A549 (cell line): ENCODE data around the gene PGF. TPM values are rescaled to one million over a fixed set of nuclear protein-coding genes. Genes with fewer than 3 reads are reported as not detected.

ENCODE experiments used
- ATAC-seq, 2 experiments: fragments of 200-7000 bp in 1 of 2; fragments of >200 bp in 1 of 2; cut with Nextera tagmentation in 1 of 2; cut with Tn5 transposase in 1 of 2; 3 replicates each; pipeline versions ENCODE4 v1.8.0 to v1.9.1; 2018 to 2020; ENCODE audit warnings: mild to moderate bottlenecking in 1 of 2, moderate library complexity in 1 of 2
- CTCF ChIA-PET: fragments of 300-600 bp; sonication (Branson Sonifier 250); formaldehyde crosslinking; extraction: SDS; loops from one replicate; lab custom pipeline; 2021; ENCODE audit warnings: antibody characterized with exemption, inconsistent platforms; lab: Yijun Ruan, JAX
- POLR2A ChIA-PET: fragments of 350-600 bp; formaldehyde crosslinking; extraction: SDS; loops from one replicate; lab custom pipeline; 2021; ENCODE audit warnings: antibody characterized with exemption, inconsistent platforms; lab: Yijun Ruan, JAX
- DNase-seq, 2 experiments: peaks; one replicate each; pipeline versions ENCODE4 v3.0.0 to v3.0.0-alpha.2; 2011 to 2016; ENCODE audit warnings: low read depth in 1 of 2, low spot score in 1 of 2
- FAIRE-seq: peaks from 2 replicates; lab custom pipeline; 2011; peaks lifted over from hg19 to GRCh38; lab: Jason Lieb, UNC
- H3K27ac ChIP-seq, 2 experiments: fragments of >200 bp; sonication (Bioruptor Twin); formaldehyde crosslinking; 3 replicates each; pipeline ENCODE4 v1.5.1; 2016 to 2017
- H3K4me1 ChIP-seq: fragments of >200 bp; sonication (Bioruptor Twin); formaldehyde crosslinking; 3 replicates; pipeline ENCODE4 v1.6.1; 2016
- H3K4me2 ChIP-seq: fragments of >200 bp; sonication (Bioruptor Twin); formaldehyde crosslinking; 3 replicates; pipeline ENCODE4 v1.6.1; 2016
- H3K4me3 ChIP-seq: fragments of >200 bp; sonication (Bioruptor Twin); formaldehyde crosslinking; 3 replicates; pipeline ENCODE4 v1.5.1; 2016
- H3K9me3 ChIP-seq: fragments of >200 bp; sonication (Bioruptor Twin); formaldehyde crosslinking; 3 replicates; pipeline ENCODE4 v1.6.1; 2016
- CBX2 ChIP-seq: fragments of 200-600 bp; sonication (generic); IDR thresholded peaks from 2 replicates; pipeline ENCODE4 v1.6.1; 2016; ENCODE audit warnings: low read depth, mild to moderate bottlenecking, borderline replicate concordance
- CBX8 ChIP-seq: fragments of 200-600 bp; sonication (generic); IDR thresholded peaks from 2 replicates; pipeline ENCODE4 v1.6.1; 2016
- CEBPB ChIP-seq, 2 experiments: fragments of >200 bp in 1 of 2; sonication (Bioruptor Twin) in 1 of 2; formaldehyde crosslinking in 1 of 2; IDR thresholded peaks; 2 replicates each; pipeline ENCODE4 v1.6.1; 2012 to 2016
- CHD4 ChIP-seq: fragments of 200-600 bp; sonication (generic); IDR thresholded peaks from 2 replicates; pipeline ENCODE4 v1.6.1; 2016; ENCODE audit warnings: antibody characterized with exemption, mild to moderate bottlenecking, borderline replicate concordance
- FOSB ChIP-seq: fragments of 250-450 bp; sonication (Bioruptor Pico); IDR thresholded peaks from 2 replicates; pipeline ENCODE4 v1.5.0; 2020; ENCODE audit warnings: mild to moderate bottlenecking, moderate library complexity
- FOXS1 ChIP-seq: fragments of 250-450 bp; sonication (Bioruptor Pico); IDR thresholded peaks from 2 replicates; pipeline ENCODE4 v1.5.0; 2020; ENCODE audit warnings: mild to moderate bottlenecking, moderate library complexity
- JUN ChIP-seq, 2 experiments: fragments of >200 bp; sonication (Bioruptor Twin); formaldehyde crosslinking; IDR thresholded peaks; 2 replicates in 1 of 2; 3 replicates in 1 of 2; pipeline ENCODE4 v1.6.1; 2016 to 2017
- JUNB ChIP-seq: fragments of >200 bp; sonication (Bioruptor Twin); formaldehyde crosslinking; IDR thresholded peaks from 2 replicates; pipeline ENCODE4 v1.6.1; 2016
- KDM1A ChIP-seq: fragments of 200-600 bp; sonication (generic); IDR thresholded peaks from 2 replicates; pipeline ENCODE4 v1.6.1; 2016; ENCODE audit warnings: low read depth, mild to moderate bottlenecking
- MYC ChIP-seq: IDR thresholded peaks from 2 replicates; pipeline ENCODE4 v1.6.1; 2012; ENCODE audit warnings: mild to moderate bottlenecking, inconsistent platforms, low read length, improper control_type of control experiment, borderline replicate concordance
- PHF8 ChIP-seq: fragments of 200-600 bp; sonication (generic); IDR thresholded peaks from 2 replicates; pipeline ENCODE4 v1.6.1; 2016; ENCODE audit warnings: low read depth, mild to moderate bottlenecking, antibody characterized with exemption, moderate library complexity, borderline replicate concordance
- POLR2A ChIP-seq: IDR thresholded peaks from 2 replicates; pipeline ENCODE4 v1.6.1; 2012; ENCODE audit warnings: mild to moderate bottlenecking, low read length
- POLR2AphosphoS2 ChIP-seq: conservative IDR thresholded peaks from 2 replicates; pipeline ENCODE4 v1.6.1; 2012; ENCODE audit warnings: low read length, improper control_type of control experiment, inconsistent platforms
- RAD21 ChIP-seq, 2 experiments: fragments of >200 bp in 1 of 2; sonication (Bioruptor Twin) in 1 of 2; formaldehyde crosslinking in 1 of 2; IDR thresholded peaks in 1 of 2; conservative IDR thresholded peaks in 1 of 2; 2 replicates in 1 of 2; 3 replicates in 1 of 2; pipeline ENCODE4 v1.6.1; 2012 to 2018; ENCODE audit warnings: inconsistent platforms in 1 of 2
- RCOR1 ChIP-seq: fragments of 150-350 bp; IDR thresholded peaks from 2 replicates; pipeline ENCODE4 v1.6.1; 2014; ENCODE audit warnings: antibody characterized with exemption, low read length, low read depth
- RFX5 ChIP-seq: fragments of 450-650 bp; IDR thresholded peaks from 2 replicates; pipeline ENCODE4 v1.7.1; 2014; ENCODE audit warnings: antibody characterized with exemption, mild to moderate bottlenecking, moderate library complexity
- SREBF2 ChIP-seq: fragments of 450-650 bp; IDR thresholded peaks from 2 replicates; pipeline ENCODE4 v1.6.1; 2014; ENCODE audit warnings: mild to moderate bottlenecking, moderate library complexity
- TP53 ChIP-seq: fragments of 250-450 bp; sonication (Bioruptor Pico); IDR thresholded peaks from 2 replicates; pipeline ENCODE4 v1.5.0; 2021; ENCODE audit warnings: mild to moderate bottlenecking, moderate library complexity
- ZFP36 ChIP-seq: fragments of 450-650 bp; IDR thresholded peaks from 2 replicates; pipeline ENCODE4 v1.6.1; 2014; ENCODE audit warnings: borderline replicate concordance; ENCODE audit not compliant: partially characterized antibody
- WGBS: methylation state at CpG from one replicate; pipeline ENCODE4 v1.1.6; 2017; ENCODE audit errors: missing lambda C conversion rate; 5-methylcytosine and 5-hydroxymethylcytosine counted together
- polyA plus RNA-seq, 4 experiments: library from polyadenylated mRNA; depleted of rRNA in 3 of 4; stranded (reverse); fragments of >200 nt; fragmentation: RNase III in 1 of 4; extraction: RNeasy Plus Mini Kit Qiagen cat#74134 plus additional on column Dnase treatment in 1 of 4; gene quantifications; 2 replicates in 3 of 4; 3 replicates in 1 of 4; pipeline ENCODE4 v1.2.3, GENCODE V29; 2011 to 2017
- TF ChIP-seq, protein P1 (sequence below): fragments of 250-450 bp; sonication (Bioruptor Pico); IDR thresholded peaks from 2 replicates; pipeline ENCODE4 v1.5.0; 2020; ENCODE audit warnings: low read depth, mild to moderate bottlenecking, moderate library complexity
- TF ChIP-seq, protein P2 (sequence below): IDR thresholded peaks from 2 replicates; pipeline ENCODE4 v1.6.1; 2012
- TF ChIP-seq, protein P3 (sequence below): fragments of >200 bp; sonication (Bioruptor Twin); formaldehyde crosslinking; IDR thresholded peaks from 3 replicates; pipeline ENCODE4 v1.6.1; 2016
- TF ChIP-seq, protein P4 (sequence below): IDR thresholded peaks from 2 replicates; pipeline ENCODE4 v1.6.1; 2012; ENCODE audit warnings: low read depth, borderline replicate concordance
- TF ChIP-seq, protein P5 (sequence below): fragments of 200-600 bp; sonication (generic); IDR thresholded peaks from 2 replicates; pipeline ENCODE4 v1.6.1; 2016; ENCODE audit warnings: antibody characterized with exemption, mild to moderate bottlenecking, moderate library complexity

The PGF gene
- polyA plus RNA-seq, 2 of the 4 experiments (the other 2 are of a cell fraction), result 0.63 to 1.1 TPM

DNA sequence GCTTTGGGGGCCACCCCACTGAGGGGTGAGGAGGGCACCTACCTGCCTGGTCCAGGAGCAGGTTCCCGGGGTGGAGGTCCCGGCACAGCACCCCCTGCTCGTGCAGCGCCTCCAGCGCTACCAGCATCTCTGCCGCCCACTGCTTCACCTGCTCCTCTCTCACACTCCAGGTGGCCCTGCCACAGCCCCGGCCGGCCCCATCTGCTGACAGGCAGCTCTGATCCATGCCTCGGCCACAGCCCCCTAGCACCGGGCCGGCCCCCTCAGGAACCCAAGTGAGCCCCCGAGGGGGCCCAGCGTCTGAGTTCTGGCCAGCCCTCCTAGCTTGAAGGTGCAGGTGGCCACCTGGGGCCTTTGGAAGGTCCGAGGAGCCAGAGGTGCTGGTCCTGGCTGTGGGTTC, 45.9 kb downstream of the PGF start:
- CTCF ChIA-PET, result interaction anchor here (1.1 to 12.5 kb wide), 8 partner anchors 14 to 455 kb away, joined by 3 to 226 read pairs (median 8); no protein-coding TSS in a partner anchor
- no peaks in the 10 kb centered on the region for H3K9me3 ChIP-seq
- DNase-seq (no peak), ATAC-seq (no peak)
- POLR2A ChIA-PET, result no interaction called here
- H3K4me1 ChIP-seq, result peaks cover 9% of the 10 kb centered on the region; the same call in 2 of the 3 replicates
- WGBS, result 91% methylated on average over 11 of the region's 14 CpGs
- H3K4me3 ChIP-seq, result no peak overlapping the region
- H3K4me2 ChIP-seq, result no peak overlapping the region
- H3K27ac ChIP-seq, result no peak overlapping the region
- TF ChIP-seq, protein P1, sequence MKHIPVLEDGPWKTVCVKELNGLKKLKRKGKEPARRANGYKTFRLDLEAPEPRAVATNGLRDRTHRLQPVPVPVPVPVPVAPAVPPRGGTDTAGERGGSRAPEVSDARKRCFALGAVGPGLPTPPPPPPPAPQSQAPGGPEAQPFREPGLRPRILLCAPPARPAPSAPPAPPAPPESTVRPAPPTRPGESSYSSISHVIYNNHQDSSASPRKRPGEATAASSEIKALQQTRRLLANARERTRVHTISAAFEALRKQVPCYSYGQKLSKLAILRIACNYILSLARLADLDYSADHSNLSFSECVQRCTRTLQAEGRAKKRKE (CRISPR knock-in tag), result no peak
- TF ChIP-seq CBX8 (no peak), TP53 (no peak), POLR2AphosphoS2 (no peak), KDM1A (no peak), CBX2 (no peak), ZFP36 (no peak), CHD4 (no peak), FOXS1 (CRISPR knock-in tag) (no peak), JUN (IDR thresholded peaks at IDR 0.05) (no peak), JUNB (no peak), FOSB (CRISPR knock-in tag) (no peak), RFX5 (no peak), PHF8 (no peak), RCOR1 (no peak), RAD21 (conservative IDR thresholded peaks at IDR 0.05 in 1 of 2, IDR thresholded peaks at IDR 0.05 in 1 of 2) (no peak), SREBF2 (no peak)
- TF ChIP-seq, protein P2, sequence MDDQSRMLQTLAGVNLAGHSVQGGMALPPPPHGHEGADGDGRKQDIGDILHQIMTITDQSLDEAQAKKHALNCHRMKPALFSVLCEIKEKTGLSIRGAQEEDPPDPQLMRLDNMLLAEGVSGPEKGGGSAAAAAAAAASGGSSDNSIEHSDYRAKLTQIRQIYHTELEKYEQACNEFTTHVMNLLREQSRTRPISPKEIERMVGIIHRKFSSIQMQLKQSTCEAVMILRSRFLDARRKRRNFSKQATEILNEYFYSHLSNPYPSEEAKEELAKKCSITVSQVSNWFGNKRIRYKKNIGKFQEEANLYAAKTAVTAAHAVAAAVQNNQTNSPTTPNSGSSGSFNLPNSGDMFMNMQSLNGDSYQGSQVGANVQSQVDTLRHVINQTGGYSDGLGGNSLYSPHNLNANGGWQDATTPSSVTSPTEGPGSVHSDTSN, result no peak
- TF ChIP-seq, protein P3, sequence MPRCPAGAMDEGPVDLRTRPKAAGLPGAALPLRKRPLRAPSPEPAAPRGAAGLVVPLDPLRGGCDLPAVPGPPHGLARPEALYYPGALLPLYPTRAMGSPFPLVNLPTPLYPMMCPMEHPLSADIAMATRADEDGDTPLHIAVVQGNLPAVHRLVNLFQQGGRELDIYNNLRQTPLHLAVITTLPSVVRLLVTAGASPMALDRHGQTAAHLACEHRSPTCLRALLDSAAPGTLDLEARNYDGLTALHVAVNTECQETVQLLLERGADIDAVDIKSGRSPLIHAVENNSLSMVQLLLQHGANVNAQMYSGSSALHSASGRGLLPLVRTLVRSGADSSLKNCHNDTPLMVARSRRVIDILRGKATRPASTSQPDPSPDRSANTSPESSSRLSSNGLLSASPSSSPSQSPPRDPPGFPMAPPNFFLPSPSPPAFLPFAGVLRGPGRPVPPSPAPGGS, result no peak
- TF ChIP-seq, protein P4, sequence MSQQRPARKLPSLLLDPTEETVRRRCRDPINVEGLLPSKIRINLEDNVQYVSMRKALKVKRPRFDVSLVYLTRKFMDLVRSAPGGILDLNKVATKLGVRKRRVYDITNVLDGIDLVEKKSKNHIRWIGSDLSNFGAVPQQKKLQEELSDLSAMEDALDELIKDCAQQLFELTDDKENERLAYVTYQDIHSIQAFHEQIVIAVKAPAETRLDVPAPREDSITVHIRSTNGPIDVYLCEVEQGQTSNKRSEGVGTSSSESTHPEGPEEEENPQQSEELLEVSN, result no peak
- TF ChIP-seq, all 56 proteins: peak for 0
- FAIRE-seq, result no peak

- ChIA-PET CTCF (interaction anchor here (1.0 to 12.5 kb wide), 10 partner anchors 8 to 455 kb away, joined by 3 to 226 read pairs (median 4); no protein-coding TSS in a partner anchor), POLR2A (no interaction called here)
- DNase-seq, result no peak
- H3K4me2 ChIP-seq, result no peak overlapping the region
- no peak overlapping the region for H3K27ac ChIP-seq
- no peak overlapping the region for H3K4me3 ChIP-seq
- H3K4me1 ChIP-seq, result peaks cover 9% of the 10 kb centered on the region; the same call in 2 of the 3 replicates
- ATAC-seq, result no peak
- TF ChIP-seq, protein P5, sequence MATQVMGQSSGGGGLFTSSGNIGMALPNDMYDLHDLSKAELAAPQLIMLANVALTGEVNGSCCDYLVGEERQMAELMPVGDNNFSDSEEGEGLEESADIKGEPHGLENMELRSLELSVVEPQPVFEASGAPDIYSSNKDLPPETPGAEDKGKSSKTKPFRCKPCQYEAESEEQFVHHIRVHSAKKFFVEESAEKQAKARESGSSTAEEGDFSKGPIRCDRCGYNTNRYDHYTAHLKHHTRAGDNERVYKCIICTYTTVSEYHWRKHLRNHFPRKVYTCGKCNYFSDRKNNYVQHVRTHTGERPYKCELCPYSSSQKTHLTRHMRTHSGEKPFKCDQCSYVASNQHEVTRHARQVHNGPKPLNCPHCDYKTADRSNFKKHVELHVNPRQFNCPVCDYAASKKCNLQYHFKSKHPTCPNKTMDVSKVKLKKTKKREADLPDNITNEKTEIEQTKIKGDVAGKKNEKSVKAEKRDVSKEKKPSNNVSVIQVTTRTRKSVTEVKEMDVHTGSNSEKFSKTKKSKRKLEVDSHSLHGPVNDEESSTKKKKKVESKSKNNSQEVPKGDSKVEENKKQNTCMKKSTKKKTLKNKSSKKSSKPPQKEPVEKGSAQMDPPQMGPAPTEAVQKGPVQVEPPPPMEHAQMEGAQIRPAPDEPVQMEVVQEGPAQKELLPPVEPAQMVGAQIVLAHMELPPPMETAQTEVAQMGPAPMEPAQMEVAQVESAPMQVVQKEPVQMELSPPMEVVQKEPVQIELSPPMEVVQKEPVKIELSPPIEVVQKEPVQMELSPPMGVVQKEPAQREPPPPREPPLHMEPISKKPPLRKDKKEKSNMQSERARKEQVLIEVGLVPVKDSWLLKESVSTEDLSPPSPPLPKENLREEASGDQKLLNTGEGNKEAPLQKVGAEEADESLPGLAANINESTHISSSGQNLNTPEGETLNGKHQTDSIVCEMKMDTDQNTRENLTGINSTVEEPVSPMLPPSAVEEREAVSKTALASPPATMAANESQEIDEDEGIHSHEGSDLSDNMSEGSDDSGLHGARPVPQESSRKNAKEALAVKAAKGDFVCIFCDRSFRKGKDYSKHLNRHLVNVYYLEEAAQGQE, result no peak
- TF ChIP-seq POLR2A (no peak), CEBPB (IDR thresholded peaks at IDR 0.05) (no peak), MYC (no peak), JUNB (no peak)
- H3K9me3 ChIP-seq, result no peaks in the 10 kb centered on the region
- WGBS, result 82% methylated on average over 9 of the region's 9 CpGs
- FAIRE-seq, result no peak
These were observed 46.5 kb downstream of the PGF start for GRCh38 chr14:74908861-74909341.
